ENCODE data around the gene PLEKHG4B. TPM values are rescaled to one million over a fixed set of nuclear protein-coding genes. Genes with fewer than 3 reads are reported as not detected.

Gene PLEKHG4B
- total and polyA plus RNA-seq, 2 of the 8 experiments (the other 6 are each of a cell fraction or from before 2014, with no cell fraction given) = 31.1 to 43.6 TPM

DNA sequence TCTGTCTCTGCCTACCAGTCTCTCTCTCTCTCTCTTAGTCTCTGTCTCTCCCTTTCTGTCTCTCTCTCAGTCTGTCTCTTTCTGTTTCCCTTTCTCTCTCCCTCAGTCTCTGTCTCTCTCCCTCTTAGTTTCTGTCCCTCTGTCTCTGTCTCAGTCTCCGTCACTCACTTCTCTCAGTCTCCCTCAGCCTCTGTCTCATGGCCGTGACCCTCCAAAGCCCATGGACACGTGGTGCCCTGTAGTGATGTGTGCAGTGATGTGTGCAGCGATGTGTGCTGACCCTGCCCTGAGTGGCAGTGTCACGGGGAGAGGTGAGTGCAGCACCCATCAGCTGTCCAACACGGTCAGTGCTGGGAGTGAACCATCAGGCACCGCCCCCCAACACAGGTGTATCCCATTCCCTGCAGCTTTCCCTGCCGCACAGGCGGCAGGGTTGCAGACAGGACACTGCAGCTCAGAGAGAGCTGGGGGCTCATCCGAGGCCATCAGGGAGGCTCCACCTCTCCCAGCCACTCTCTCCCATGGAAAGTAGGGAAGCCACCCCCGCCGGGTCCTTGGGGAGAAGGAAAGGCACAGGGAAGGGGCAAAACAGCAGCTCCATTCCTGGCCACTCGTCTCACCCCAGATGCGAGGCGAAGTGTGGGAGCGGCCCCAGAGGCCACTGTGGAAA, 98.5 kb downstream of the PLEKHG4B start (continued):
- TF ChIP-seq SIRT6 (IDR thresholded peaks at IDR 0.05; ENCODE audit: low read length) = no peak
